Endodermal cell (in vitro differentiated cells): ENCODE data around the gene ASXL2. TPM values are rescaled to one million over a fixed set of nuclear protein-coding genes. Genes with fewer than 3 reads are reported as not detected.
"Not testable (repeated sequence)": the region's sequence is repeated elsewhere in the genome, so short reads cannot be mapped to it uniquely, and the experiment has no call there.

ENCODE experiments used
- DNase-seq: peaks from one replicate; pipeline ENCODE4 v3.0.0-alpha.2; 2017
- H3K27ac ChIP-seq: 2 replicates; pipeline ENCODE4 v1.5.1; 2013; ENCODE audit warnings: mild to moderate bottlenecking, low read depth, low read length, moderate library complexity
- H3K27me3 ChIP-seq: 2 replicates; pipeline ENCODE4 v1.6.1; 2013; ENCODE audit warnings: mild to moderate bottlenecking, low read length, moderate library complexity; ENCODE audit not compliant: insufficient read depth, control insufficient read depth, poor library complexity, severe bottlenecking
- H3K36me3 ChIP-seq: 2 replicates; pipeline ENCODE4 v1.7.0; 2013; ENCODE audit warnings: mild to moderate bottlenecking, low read length, moderate library complexity; ENCODE audit not compliant: control insufficient read depth, insufficient read depth
- H3K4me1 ChIP-seq: one replicate; pipeline ENCODE4 v1.7.0; 2013; ENCODE audit warnings: low read length; ENCODE audit not compliant: control insufficient read depth, insufficient read depth
- H3K4me3 ChIP-seq: 2 replicates; pipeline ENCODE4 v1.5.1; 2013; ENCODE audit warnings: mild to moderate bottlenecking, low read length, moderate library complexity
- H3K9ac ChIP-seq: 2 replicates; pipeline ENCODE4 v1.6.1; 2013; ENCODE audit warnings: mild to moderate bottlenecking, low read length, moderate library complexity; ENCODE audit not compliant: poor library complexity, severe bottlenecking; ENCODE audit errors: extremely low read depth
- H3K9me3 ChIP-seq: 2 replicates; pipeline ENCODE4 v1.6.1; 2013; ENCODE audit warnings: mild to moderate bottlenecking, low read length, moderate library complexity; ENCODE audit not compliant: control insufficient read depth
- H3K27ac Mint-ChIP-seq: 2 replicates; pipeline ENCODE4 v1.8.0; 2020; ENCODE audit warnings: mixed read lengths
- H3K27me3 Mint-ChIP-seq: 2 replicates; pipeline ENCODE4 v1.8.0; 2021; ENCODE audit warnings: mild to moderate bottlenecking, mixed read lengths; ENCODE audit not compliant: insufficient read depth
- H3K36me3 Mint-ChIP-seq: 2 replicates; pipeline ENCODE4 v1.8.0; 2020; ENCODE audit warnings: low read depth, mixed read lengths
- H3K4me1 Mint-ChIP-seq: 2 replicates; pipeline ENCODE4 v1.8.0; 2020; ENCODE audit warnings: mixed read lengths
- H3K4me3 Mint-ChIP-seq: 2 replicates; pipeline ENCODE4 v1.8.0; 2020; ENCODE audit warnings: mild to moderate bottlenecking, moderate library complexity, mixed read lengths
- H3K9me3 Mint-ChIP-seq: 2 replicates; pipeline ENCODE4 v1.8.0; 2020; ENCODE audit warnings: mild to moderate bottlenecking, mixed read lengths
- WGBS, 2 experiments: methylation state at CpG; one replicate each; pipeline versions ENCODE4 v1.1.5 to v1.1.7; 2013; ENCODE audit warnings: missing lambda C conversion rate in 2 of 2, mixed read lengths in 1 of 2; ENCODE audit not compliant: insufficient coverage in 1 of 2, insufficient read length in 1 of 2; 5-methylcytosine and 5-hydroxymethylcytosine counted together
- total RNA-seq, 2 donors: library from RNA; stranded (reverse); fragmentation: NEBNext Ultra II Directional in 1 of 2; extraction: Animal tissue kit (Norgen Biotek cat#: 25700) in 1 of 2; gene quantifications; 2 replicates in 1 of 2; 3 replicates in 1 of 2; pipeline ENCODE4 v1.2.1, GENCODE V29; 2021
- TF ChIP-seq, protein P1 (sequence below): fragments of 200-600 bp; sonication (generic); conservative IDR thresholded peaks from 2 replicates; pipeline ENCODE4 v1.5.0; 2021; ENCODE audit warnings: antibody characterized with exemption, mild to moderate bottlenecking

The ASXL2 gene
- total RNA-seq, 2 donors from 2014 or later, result 33.2 to 41.7 TPM

DNA sequence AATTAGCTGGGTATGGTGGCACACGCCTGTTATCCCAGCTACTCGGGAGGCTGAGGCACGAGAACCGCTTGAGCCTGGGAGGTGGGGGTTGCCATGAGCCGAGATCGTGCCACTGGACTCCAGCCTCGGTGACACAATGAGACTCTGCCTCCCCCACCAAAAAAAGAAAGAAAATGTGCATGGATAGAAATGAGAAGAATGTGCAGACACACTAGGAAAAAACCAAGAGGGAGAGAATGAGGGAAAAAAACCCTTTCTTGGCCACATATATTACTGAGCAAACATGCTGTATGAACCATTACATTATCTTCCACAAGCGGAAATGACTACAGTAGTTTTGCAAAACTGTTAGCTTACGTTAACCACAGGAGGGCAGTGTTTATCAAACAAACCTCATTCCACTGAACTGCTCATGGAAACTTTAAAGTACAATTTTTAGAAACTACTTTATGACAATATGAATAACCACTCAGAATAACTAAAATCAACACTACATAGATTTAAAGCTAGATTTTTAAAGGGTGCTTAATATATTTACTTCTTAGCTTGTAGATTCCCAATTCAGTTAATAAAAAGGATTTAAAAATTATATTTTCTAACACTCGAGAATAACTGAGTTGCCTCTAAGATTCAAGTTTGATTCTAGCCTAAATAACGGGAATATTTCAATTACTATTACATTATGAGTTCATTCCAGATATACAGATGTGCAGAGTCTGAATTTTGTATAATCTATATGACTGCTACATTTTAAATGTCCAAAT lies 26.4 kb downstream of the ASXL2 start:
- Histone ChIP-seq H3K36me3 (peaks cover 4% of the 10 kb centered on the region), H3K4me3 (no peak overlapping the region), H3K4me1 (no peaks in the 10 kb centered on the region), H3K9ac (no peak overlapping the region), H3K27ac (no peak overlapping the region), H3K9me3 (no peaks in the 10 kb centered on the region), H3K27me3 (no peaks in the 10 kb centered on the region)
- 74 to 90% methylated on average over 2 to 8 of the region's 11 CpGs for WGBS, 2 experiments
- TF ChIP-seq, protein P1, sequence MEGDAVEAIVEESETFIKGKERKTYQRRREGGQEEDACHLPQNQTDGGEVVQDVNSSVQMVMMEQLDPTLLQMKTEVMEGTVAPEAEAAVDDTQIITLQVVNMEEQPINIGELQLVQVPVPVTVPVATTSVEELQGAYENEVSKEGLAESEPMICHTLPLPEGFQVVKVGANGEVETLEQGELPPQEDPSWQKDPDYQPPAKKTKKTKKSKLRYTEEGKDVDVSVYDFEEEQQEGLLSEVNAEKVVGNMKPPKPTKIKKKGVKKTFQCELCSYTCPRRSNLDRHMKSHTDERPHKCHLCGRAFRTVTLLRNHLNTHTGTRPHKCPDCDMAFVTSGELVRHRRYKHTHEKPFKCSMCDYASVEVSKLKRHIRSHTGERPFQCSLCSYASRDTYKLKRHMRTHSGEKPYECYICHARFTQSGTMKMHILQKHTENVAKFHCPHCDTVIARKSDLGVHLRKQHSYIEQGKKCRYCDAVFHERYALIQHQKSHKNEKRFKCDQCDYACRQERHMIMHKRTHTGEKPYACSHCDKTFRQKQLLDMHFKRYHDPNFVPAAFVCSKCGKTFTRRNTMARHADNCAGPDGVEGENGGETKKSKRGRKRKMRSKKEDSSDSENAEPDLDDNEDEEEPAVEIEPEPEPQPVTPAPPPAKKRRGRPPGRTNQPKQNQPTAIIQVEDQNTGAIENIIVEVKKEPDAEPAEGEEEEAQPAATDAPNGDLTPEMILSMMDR, result peak; percentile 75
- H3K4me3 Mint-ChIP-seq, result no peak overlapping the region
- H3K4me1 Mint-ChIP-seq, result peaks cover 20% of the 10 kb centered on the region
- H3K27me3 Mint-ChIP-seq, result no peaks in the 10 kb centered on the region
- no peak for DNase-seq
- H3K9me3 Mint-ChIP-seq, result no peaks in the 10 kb centered on the region
- H3K36me3 Mint-ChIP-seq, result peaks cover 4% of the 10 kb centered on the region
- H3K27ac Mint-ChIP-seq, result peak overlapping the region; percentile 19

DNA sequence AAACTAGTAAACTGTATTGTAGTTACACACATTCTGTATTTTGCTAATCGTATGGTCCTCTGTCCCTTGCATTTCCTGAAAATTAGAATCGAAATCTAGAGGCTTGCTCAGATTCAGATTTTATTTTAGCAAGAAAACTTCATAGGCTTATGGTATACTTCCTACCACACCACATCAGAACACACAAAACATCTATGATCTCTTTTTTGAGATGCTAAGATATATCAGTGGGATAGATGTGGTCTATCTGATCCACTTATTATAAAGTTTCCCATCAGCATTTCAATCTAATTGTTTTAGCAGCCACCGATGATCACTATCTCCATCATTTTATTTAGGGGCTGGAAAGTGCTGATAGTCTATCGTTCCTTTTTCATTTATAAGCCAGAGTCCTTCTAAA lies 27.9 kb downstream of the ASXL2 start:
- H3K9ac ChIP-seq, H3K4me1 ChIP-seq, H3K27me3 Mint-ChIP-seq, H3K36me3 Mint-ChIP-seq, H3K27me3 ChIP-seq, H3K27ac ChIP-seq, DNase-seq, H3K36me3 ChIP-seq, H3K4me3 Mint-ChIP-seq, H3K9me3 ChIP-seq, H3K9me3 Mint-ChIP-seq, H3K4me3 ChIP-seq: not testable (repeated sequence)
- 93 to 100% methylated on average over 2 to 4 of the region's 4 CpGs for WGBS, 2 experiments
- Mint-ChIP-seq H3K27ac (peak overlapping the region; percentile 39), H3K4me1 (peaks cover 20% of the 10 kb centered on the region)

DNA sequence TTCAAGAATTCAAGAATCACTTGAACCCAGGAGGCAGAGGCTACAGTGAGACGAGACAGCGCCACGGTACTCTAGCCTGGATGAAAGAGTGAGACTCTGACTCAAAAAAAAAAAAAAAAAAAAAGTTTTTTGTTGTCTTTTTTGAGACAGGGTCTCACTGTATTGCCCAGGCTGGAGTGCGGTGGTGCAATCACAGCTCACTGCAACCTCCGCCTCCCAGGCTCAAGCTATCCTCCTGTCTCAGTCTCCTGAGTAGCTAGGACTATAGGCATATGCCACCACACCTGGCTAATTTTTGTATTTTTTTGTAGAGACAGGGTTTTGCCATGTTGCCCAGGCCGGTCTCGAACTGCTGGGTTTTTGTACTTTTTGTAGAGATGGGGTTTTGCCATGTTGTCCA lies 28.9 kb downstream of the ASXL2 start:
- not testable (repeated sequence) for H3K36me3 ChIP-seq, H3K4me3 Mint-ChIP-seq, H3K27me3 ChIP-seq, H3K27me3 Mint-ChIP-seq, H3K4me3 ChIP-seq, H3K9me3 Mint-ChIP-seq, H3K9me3 ChIP-seq, H3K27ac ChIP-seq, H3K9ac ChIP-seq, H3K27ac Mint-ChIP-seq, H3K4me1 ChIP-seq, H3K36me3 Mint-ChIP-seq, DNase-seq
- peaks cover 20% of the 10 kb centered on the region for H3K4me1 Mint-ChIP-seq
- WGBS, 2 experiments, result 96 to 99% methylated on average over 5 to 7 of the region's 7 CpGs

DNA sequence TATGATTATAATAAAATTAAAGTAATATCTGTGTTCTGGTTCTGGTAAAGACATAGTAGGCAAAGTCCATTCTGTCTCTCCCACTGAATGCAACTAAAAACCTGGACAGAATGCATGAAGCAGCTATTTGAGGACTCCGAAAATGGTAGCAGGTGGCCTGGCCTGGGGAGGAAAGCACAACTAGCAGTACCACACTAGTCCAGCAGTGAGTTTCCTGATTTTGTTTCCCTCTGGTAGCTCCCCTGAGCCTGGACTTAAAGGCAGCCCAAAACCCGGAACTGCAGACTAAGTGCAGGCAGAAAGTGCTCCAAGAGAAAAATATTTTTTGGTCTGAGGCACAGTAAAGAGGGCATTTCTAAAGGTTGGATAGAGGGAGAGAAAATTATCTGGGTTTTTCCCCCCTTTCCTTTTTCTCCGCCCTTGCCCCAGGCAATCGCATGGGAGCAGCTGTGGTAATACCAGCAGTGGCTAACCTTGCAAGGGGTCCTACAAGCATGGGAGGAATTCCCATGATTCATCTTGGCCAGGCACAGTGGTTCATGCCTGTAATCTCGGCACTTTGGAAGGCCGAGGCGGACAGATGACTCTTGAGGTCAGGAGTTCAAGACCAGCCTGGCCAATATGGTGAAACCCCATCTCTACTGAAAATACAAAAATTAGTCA lies 32.3 kb downstream of the ASXL2 start:
- Histone ChIP-seq H3K36me3 (peaks cover 18% of the 10 kb centered on the region), H3K4me1 (no peaks in the 10 kb centered on the region), H3K9me3 (no peaks in the 10 kb centered on the region), H3K9ac (no peak overlapping the region), H3K27me3 (no peaks in the 10 kb centered on the region), H3K27ac (no peak overlapping the region), H3K4me3 (no peak overlapping the region)
- Mint-ChIP-seq H3K36me3 (peaks cover 11% of the 10 kb centered on the region), H3K27ac (no peak overlapping the region), H3K9me3 (no peaks in the 10 kb centered on the region), H3K4me1 (no peaks in the 10 kb centered on the region), H3K4me3 (no peak overlapping the region), H3K27me3 (no peaks in the 10 kb centered on the region)
- TF ChIP-seq, protein P1, result peak; percentile 29
- DNase-seq, result no peak
- 93 to 95% methylated on average over 4 to 7 of the region's 7 CpGs for WGBS, 2 experiments
